ENCODE results near the gene PDK1.

The PDK1 gene

GRCh38 chr2:172560721-172561120 lies 4.8 kb downstream of the PDK1 start:
- DNase-seq (ENCODE audit: low read depth), result no peak
- TF ChIP-seq, protein P1, sequence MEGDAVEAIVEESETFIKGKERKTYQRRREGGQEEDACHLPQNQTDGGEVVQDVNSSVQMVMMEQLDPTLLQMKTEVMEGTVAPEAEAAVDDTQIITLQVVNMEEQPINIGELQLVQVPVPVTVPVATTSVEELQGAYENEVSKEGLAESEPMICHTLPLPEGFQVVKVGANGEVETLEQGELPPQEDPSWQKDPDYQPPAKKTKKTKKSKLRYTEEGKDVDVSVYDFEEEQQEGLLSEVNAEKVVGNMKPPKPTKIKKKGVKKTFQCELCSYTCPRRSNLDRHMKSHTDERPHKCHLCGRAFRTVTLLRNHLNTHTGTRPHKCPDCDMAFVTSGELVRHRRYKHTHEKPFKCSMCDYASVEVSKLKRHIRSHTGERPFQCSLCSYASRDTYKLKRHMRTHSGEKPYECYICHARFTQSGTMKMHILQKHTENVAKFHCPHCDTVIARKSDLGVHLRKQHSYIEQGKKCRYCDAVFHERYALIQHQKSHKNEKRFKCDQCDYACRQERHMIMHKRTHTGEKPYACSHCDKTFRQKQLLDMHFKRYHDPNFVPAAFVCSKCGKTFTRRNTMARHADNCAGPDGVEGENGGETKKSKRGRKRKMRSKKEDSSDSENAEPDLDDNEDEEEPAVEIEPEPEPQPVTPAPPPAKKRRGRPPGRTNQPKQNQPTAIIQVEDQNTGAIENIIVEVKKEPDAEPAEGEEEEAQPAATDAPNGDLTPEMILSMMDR (IDR thresholded peaks at IDR 0.05; ENCODE audit: low read depth, low read length, missing control alignments), result no peak
- H3K4me3 ChIP-seq (ENCODE audit: low read depth, low read length), result no peak overlapping the region

DNA sequence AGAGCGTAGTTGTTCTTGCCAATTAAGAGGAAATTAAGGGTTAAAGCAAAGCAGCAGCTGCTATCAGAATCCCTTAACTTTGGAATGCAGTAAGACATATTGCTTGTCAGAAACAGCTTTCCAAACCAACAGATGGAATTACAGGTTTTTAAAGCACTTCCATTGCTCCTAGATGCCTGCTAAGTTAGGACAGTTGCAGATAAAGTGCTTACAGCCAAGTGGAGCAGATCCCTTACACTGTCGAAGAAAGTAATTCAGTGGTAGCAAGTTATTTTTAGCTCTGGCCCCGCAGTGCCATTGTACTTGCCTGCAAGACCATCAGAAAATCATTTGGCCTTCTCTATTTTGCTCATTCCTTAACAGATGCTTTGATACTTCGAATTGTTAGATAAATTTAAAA lies 5.4 kb downstream of the PDK1 start:
- DNase-seq (ENCODE audit: low read depth), result no peak
- no peak overlapping the region for H3K4me3 ChIP-seq (ENCODE audit: low read depth, low read length)
- TF ChIP-seq, protein P1 (IDR thresholded peaks at IDR 0.05; ENCODE audit: low read depth, low read length, missing control alignments), result no peak

- DNase-seq (ENCODE audit: low read depth), result no peak
- H3K4me3 ChIP-seq (ENCODE audit: low read depth, low read length), result no peak overlapping the region
- TF ChIP-seq, protein P1 (IDR thresholded peaks at IDR 0.05; ENCODE audit: low read depth, low read length, missing control alignments), result no peak
Measured at GRCh38 chr2:172562298-172562697, 6.4 kb downstream of the PDK1 start.

DNA sequence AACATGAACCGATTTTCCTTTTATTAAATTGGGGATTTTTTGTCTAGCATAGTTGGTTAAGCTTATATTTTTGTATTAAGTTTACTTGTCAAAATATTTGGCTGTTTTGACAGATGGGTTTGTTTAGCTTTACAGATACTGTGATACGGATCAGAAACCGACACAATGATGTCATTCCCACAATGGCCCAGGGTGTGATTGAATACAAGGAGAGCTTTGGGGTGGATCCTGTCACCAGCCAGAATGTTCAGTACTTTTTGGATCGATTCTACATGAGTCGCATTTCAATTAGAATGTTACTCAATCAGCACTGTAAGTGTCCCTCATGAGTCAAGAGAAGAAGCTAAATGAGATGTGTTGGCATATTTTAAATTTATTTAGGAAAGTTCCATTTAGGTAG lies 8.5 kb downstream of the PDK1 start:
- H3K4me3 ChIP-seq (ENCODE audit: low read depth, low read length), result no peak overlapping the region
- no peak for DNase-seq (ENCODE audit: low read depth)
- TF ChIP-seq, protein P1 (IDR thresholded peaks at IDR 0.05; ENCODE audit: low read depth, low read length, missing control alignments), result no peak

- DNase-seq (ENCODE audit: low read depth), result no peak
- H3K4me3 ChIP-seq (ENCODE audit: low read depth, low read length), result no peak overlapping the region
- TF ChIP-seq, protein P1 (IDR thresholded peaks at IDR 0.05; ENCODE audit: low read depth, low read length, missing control alignments), result no peak
Measured at GRCh38 chr2:172571245-172571644, 15.4 kb downstream of the PDK1 start.

- no peak overlapping the region for H3K4me3 ChIP-seq (ENCODE audit: low read depth, low read length)
- TF ChIP-seq, protein P1 (IDR thresholded peaks at IDR 0.05; ENCODE audit: low read depth, low read length, missing control alignments), result no peak
- DNase-seq (ENCODE audit: low read depth), result no peak
Measured at GRCh38 chr2:172572981-172573380, 17.1 kb downstream of the PDK1 start.

- H3K4me3 ChIP-seq (ENCODE audit: low read depth, low read length), result no peak overlapping the region
- TF ChIP-seq, protein P1 (IDR thresholded peaks at IDR 0.05; ENCODE audit: low read depth, low read length, missing control alignments), result no peak
- DNase-seq (ENCODE audit: low read depth), result no peak
Measured at GRCh38 chr2:172574965-172575364, 19.1 kb downstream of the PDK1 start.
